ENCODE results near the gene MAB21L2.
"Not testable (repeated sequence)": the region's sequence is repeated elsewhere in the genome, so short reads cannot be mapped to it uniquely, and the experiment has no call there.

The MAB21L2 gene

DNA sequence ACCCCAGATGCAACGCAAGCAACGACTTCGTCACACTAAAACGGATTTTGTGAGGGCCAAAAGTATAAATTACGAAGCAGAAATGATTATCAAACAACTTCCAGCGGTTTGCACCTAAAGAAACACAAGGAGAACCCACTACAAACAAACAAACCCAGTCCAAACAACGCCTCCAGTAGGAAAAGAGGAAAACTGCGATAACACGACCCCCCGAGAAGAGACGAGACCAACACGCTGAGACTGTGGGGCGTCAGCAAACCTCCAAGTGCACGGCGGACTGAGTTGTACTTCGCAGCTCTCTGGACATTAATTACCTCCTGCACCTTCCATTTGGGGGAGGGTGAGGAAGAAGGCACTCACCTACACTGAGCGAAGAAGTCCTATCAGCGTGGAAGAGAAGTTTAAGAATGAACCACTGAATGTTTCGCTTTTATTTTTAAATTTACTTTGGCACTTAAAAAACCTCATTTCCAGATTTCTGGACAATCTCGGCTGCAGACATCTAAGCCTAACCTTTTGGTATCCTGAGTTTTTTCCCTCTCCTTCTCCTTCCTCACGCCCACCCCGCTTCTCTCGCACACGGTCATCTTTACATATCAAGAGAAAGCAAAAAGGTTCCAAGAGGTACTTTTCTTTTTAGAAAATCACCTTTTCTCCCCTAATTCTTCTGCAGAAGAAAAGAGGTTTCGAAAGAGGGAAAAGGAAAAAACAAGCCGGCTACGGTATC, at the start of gene MAB21L2:
MAB21L2 (plus strand) TSS at position 6 of the 727 bp plus-strand sequence. CDS start 879 bp downstream, outside the sequence.
- DNase-seq (ENCODE audit: low read depth): no peak
- peak within 1 kb of the TSS; percentile 54 for H3K4me3 ChIP-seq (ENCODE audit: control insufficient read depth, low read depth, low read length)

GRCh38 chr4:150533673-150534072, 48.3 kb upstream of the MAB21L2 start:
- no peak for TF ChIP-seq CTCF (IDR thresholded peaks at IDR 0.05; ENCODE audit: control insufficient read depth, insufficient read depth, low read depth, low read length, missing control alignments)
- no peak overlapping the region for H3K4me3 ChIP-seq (ENCODE audit: control insufficient read depth, low read depth, low read length)
- no peak for DNase-seq (ENCODE audit: low read depth)

More for the DNA sequence above, at the start of gene MAB21L2:
- TF ChIP-seq CTCF (IDR thresholded peaks at IDR 0.05; ENCODE audit: control insufficient read depth, insufficient read depth, low read depth, low read length, missing control alignments): no peak

DNA sequence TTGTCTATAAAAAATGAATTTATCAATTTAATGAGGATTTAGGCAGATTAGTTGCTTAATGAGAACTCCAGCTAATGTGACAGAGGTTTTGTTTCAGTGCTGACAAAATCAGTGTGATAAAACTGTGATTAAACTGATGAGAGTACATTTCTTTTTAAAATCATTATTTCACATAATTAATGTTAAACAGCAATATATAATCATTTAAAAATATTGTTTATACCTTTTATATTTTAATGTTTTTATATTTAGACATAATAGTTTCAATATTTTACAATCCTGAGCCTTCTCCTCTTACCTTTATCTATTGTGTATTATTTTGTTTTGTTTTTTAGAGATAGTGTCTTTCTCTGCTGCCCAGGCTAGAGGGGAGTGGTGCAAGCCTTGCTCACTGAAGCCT, 47.1 kb upstream of the MAB21L2 start:
- H3K4me3 ChIP-seq (ENCODE audit: control insufficient read depth, low read depth, low read length): no peak overlapping the region
- DNase-seq (ENCODE audit: low read depth): no peak
- no peak for TF ChIP-seq CTCF (IDR thresholded peaks at IDR 0.05; ENCODE audit: control insufficient read depth, insufficient read depth, low read depth, low read length, missing control alignments)

DNA sequence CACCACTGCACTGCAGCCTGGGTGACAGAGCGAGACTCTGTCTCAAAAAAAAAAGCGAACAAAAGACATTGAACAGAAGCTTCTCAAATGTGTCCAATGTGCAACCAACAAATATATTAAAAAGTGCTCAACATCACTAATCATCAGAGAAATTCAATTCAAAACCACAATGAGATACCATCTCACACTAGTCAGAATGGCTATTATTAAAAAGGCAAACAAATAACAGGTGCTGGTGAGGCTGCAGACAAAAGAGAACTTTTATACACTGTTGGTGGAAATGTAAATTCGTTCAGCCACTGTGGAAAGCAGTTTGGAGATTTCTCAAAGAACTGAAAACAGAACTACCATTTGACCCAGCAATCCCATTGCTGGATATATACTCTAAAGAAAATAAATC, 44.0 kb upstream of the MAB21L2 start:
- not testable (repeated sequence) for DNase-seq (ENCODE audit: low read depth); H3K4me3 ChIP-seq (ENCODE audit: control insufficient read depth, low read depth, low read length)

DNA sequence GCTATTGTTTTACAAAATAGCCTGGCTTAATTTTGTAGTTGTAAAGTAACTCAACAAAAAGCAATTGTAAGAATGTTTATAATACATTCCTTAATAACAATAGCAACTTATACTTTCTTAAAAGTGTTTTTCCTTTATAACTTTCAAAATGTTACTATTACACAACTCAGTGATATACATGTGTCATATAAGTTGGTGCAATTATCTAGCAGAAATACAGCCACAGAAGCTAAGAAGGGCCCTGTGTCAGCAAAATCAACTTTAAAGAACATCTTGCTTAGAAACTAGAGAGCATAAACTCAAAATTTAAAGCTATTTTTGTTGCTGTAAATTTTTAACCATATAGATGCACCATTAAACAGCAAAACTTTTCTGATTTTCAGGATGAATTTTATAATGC, 41.4 kb upstream of the MAB21L2 start:
- no peak for DNase-seq (ENCODE audit: low read depth)
- TF ChIP-seq CTCF (IDR thresholded peaks at IDR 0.05; ENCODE audit: control insufficient read depth, insufficient read depth, low read depth, low read length, missing control alignments): no peak

DNA sequence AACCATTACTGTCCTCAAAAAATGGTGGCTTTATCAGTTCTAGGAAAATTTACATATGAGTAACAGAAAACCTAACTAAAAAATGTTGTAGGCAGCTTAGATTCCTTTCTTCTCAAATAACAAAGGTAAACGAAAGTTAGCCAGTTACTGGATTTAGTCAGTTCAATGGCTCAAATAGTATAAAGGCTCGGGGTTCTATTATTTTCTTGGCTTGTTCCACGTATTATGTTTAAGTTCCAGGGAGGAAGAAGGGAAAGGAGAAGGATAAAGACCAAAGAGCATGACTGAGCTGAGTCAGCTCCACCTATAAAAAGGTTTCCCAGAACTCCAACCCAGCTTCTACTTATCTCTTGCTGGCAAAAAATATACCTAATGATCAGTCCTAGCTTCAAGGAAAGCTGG, 41.0 kb upstream of the MAB21L2 start:
- TF ChIP-seq CTCF (IDR thresholded peaks at IDR 0.05; ENCODE audit: control insufficient read depth, insufficient read depth, low read depth, low read length, missing control alignments): no peak
- no peak overlapping the region for H3K4me3 ChIP-seq (ENCODE audit: control insufficient read depth, low read depth, low read length)
- DNase-seq (ENCODE audit: low read depth): no peak

More for the DNA sequence above, 41.4 kb upstream of the MAB21L2 start:
- no peak overlapping the region for H3K4me3 ChIP-seq (ENCODE audit: control insufficient read depth, low read depth, low read length)

DNA sequence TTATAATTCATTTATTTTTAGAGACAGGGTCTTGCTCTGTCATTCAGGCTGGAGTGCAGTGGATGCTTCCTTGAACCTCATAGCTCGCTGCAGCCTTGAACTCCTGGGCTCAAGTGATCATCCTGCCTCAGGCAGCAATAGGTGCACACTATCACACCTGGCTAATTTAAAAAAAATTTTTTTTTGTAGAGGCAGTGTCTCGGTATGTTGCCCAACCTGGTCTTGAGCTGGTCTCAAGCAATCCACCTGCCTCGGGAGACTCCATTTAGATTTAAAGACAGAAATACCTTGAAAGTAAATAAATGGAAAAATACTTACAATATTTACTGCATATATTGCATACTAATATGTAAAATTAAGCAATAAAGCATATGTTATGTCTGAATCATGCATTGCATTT, 40.3 kb upstream of the MAB21L2 start:
- H3K4me3 ChIP-seq (ENCODE audit: control insufficient read depth, low read depth, low read length): no peak overlapping the region
- DNase-seq (ENCODE audit: low read depth): no peak
- TF ChIP-seq CTCF (IDR thresholded peaks at IDR 0.05; ENCODE audit: control insufficient read depth, insufficient read depth, low read depth, low read length, missing control alignments): no peak
